KOPT-K1 (cell line): ENCODE measurements around the gene MAP1LC3B.

Source experiments
- H3K27ac ChIP-seq: fragments of 200-600 bp; sonication (generic); 2 replicates; pipeline ENCODE4 v1.5.1; 2016; ENCODE audit warnings: antibody characterized with exemption, mild to moderate bottlenecking, low read depth, low read length; ENCODE audit not compliant: poor library complexity, severe bottlenecking
- H3K36me3 ChIP-seq: fragments of 200-600 bp; sonication (generic); 2 replicates; pipeline ENCODE4 v1.5.1; 2017; ENCODE audit warnings: antibody characterized with exemption, mild to moderate bottlenecking, low read length, moderate library complexity; ENCODE audit not compliant: insufficient read depth
- H3K9me3 ChIP-seq: fragments of 200-600 bp; sonication (generic); 2 replicates; pipeline ENCODE4 v1.5.1; 2017; ENCODE audit warnings: antibody characterized with exemption, low read length, mild to moderate bottlenecking; ENCODE audit not compliant: insufficient read depth, poor library complexity, severe bottlenecking

The MAP1LC3B gene

DNA sequence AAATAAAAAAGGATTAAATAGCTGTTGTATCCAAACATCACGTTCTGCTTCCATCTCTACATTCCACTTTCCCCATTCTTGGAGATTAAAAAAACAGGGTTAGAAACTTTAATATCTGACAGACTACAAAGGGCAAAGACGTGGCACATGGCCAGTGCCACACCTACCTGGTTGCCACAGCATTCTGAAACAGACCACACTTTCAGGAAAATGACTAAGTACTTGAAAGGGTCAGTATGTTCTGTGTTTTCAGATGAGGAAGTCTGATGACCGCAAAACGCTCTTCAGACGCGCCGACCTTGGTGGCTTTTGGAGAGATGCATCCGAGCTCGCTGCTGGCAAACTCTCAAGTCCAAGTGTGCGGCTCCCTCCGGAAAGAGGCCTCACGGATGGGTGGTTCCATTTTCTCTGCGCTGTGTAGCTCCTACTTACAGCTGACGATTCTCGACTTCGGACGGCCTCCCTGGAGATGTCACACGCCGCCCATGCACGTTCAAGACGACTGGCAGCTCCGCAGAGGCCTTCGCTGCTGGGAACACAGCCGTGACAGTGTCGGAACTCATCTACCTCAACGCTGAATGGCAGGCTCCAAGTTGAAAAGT lies 15.5 kb downstream of the MAP1LC3B start:
- Histone ChIP-seq H3K27ac (no peak overlapping the region), H3K9me3 (no peaks in the 10 kb centered on the region), H3K36me3 (peaks cover 44% of the 10 kb centered on the region)

DNA sequence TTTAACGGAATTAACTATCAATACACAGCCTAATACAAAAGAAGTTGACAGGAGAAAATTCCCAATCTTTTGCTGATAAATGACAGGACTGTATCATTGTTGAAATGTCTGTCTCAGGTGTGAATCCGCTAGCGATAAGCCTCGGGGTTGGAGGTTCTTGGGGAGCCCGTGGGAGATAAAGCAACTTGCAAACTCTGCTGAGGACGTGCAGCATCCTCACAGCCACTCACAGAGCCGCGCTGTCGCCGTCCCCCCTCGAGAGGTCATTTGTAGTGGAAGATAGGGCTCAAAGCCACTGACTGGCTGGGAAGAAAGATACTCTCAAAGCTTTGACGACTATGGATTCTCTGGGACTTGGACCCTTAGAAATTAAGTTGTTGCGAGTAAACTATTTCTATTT lies 17.0 kb downstream of the MAP1LC3B start:
- Histone ChIP-seq H3K9me3 (no peaks in the 10 kb centered on the region), H3K27ac (no peak overlapping the region), H3K36me3 (peaks cover 32% of the 10 kb centered on the region)

DNA sequence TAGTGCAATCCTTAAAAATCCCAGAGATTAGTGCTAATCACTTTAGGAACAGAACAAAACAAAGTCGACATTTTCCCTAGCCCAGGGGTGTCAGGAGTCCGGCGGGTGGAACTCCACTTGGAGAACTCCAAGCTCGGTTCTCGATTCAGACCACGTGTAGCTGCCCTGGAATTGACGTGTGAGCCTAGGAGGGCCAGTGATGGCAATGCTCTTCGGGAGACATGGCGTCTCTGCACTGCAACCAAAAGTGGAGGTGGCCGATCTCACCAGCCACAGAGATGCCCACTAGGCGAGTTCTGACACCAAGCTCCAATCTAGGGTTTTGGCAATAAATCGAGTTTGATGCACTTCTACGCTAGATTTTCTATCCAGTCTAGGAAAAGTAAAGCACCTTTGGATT lies 17.6 kb downstream of the MAP1LC3B start:
- Histone ChIP-seq H3K27ac (no peak overlapping the region), H3K9me3 (no peaks in the 10 kb centered on the region), H3K36me3 (peaks cover 25% of the 10 kb centered on the region)

DNA sequence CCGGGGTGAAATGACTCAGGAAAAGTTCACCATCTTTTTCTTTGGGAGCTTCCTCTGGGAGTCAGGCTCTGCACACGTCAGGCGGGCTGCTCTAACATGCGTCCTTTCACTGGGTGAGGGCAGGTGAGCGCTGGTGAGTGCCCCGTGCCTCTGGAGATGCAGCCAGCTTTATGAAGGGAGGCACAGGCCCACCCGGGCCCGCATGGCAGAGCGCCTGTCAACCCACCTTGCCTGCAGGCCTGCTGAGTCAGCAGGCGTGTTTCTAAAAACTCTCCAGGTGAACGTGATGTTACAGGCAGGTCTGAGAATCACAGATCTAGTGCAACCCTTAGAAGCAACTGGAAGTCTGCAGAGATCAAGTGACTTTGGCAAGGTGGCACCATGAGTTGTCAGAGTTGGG lies 18.4 kb downstream of the MAP1LC3B start:
- Histone ChIP-seq H3K36me3 (peaks cover 18% of the 10 kb centered on the region; the same call in 1 of the 2 replicates), H3K9me3 (no peaks in the 10 kb centered on the region), H3K27ac (no peak overlapping the region)

DNA sequence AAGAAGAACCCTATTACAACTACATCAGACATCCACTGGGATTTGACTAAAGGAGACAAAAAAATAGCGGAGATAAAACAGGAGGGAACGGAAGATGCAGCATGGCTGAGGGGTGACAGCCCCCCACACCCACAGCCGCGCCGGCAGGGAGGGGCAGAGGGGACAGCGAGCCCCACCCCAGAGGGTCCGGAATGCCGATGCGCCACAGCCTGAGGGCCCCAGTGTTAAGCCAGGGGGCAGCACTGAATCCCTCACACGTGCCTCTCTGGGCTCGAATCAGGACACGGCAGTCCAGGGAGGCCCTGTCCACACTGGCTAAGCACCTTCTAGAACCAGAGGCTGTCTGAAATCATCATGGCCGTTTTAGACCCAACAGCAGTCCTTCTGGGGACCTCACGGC lies 18.8 kb downstream of the MAP1LC3B start:
- H3K27ac ChIP-seq: no peak overlapping the region
- no peaks in the 10 kb centered on the region for H3K9me3 ChIP-seq
- peaks cover 13% of the 10 kb centered on the region; the same call in 1 of the 2 replicates for H3K36me3 ChIP-seq

DNA sequence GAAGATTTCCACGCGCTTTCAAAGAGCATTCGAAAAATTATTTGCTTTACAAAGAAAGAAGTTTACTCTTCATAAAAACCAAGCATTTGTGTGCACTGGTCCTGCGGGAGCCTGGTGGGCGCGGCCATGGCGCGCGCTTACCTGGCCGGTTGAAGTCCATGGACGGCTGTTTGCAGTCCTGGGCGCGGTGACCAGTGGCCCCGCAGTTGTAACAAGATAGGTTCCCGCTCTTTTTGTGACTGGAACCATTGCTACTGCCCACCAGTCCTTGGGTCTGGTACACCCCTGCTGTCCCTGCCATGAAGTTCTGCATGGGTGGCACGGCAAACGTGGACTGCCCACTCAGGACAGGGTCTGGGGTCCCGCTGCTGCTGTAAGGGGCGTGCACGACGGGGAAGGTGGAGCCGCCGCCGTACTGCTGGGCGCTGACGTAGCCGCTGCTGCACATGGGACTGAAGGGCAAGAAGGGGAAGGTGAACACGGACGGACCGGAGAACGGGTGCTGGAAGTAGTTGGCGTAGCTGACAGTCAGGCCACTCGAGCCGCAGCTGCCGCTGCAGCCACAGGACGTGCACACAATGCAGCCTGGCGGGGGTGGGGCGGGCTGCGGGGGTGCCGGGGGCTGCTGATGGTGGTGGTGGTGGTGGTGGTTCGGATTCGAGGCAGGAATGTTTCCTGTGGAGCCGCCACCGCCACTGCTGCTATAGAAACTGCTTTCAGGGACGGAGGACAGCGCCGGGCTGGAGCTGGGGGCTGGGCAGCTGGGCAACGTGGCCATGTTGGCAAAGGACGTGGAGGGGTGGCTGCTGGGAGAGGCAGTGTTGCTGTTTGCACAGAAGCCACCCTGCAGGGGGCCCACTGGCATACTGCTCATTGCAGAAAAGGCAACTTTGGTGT lies 19.5 kb downstream of the MAP1LC3B start:
- H3K27ac ChIP-seq: no peak overlapping the region
- H3K36me3 ChIP-seq: peaks cover 10% of the 10 kb centered on the region; the same call in 1 of the 2 replicates
- no peaks in the 10 kb centered on the region for H3K9me3 ChIP-seq

DNA sequence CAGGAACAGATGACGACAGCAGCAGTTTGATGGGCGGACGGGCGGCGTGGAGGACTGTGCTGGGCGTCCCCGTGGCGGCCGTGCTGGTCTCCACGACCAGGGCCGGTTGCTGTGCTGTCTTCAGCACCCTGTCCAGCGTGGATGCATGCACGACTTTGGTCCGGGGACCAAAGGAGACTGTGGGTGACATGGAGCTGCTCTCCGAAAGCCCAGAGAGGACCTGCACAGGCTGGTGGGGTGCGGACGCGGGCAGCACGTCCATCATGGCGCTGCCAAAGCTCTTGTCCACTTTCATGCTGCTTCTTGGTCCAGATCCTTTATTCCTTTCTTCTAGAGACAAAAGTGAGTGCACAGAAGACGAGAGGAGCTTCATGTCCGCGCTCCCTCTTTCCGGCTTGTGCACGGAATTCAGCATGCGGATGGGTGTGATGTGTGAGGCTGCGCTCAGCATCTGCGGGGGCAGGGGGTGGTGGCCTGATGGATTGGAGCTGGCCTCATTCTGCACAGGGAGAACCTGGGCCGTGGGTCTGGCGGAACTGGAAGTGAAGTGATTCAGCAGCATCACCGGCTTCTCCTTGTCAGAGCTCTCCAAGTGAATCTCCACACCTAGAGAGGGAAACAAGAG lies 20.3 kb downstream of the MAP1LC3B start:
- peaks cover 8% of the 10 kb centered on the region; the same call in 1 of the 2 replicates for H3K36me3 ChIP-seq
- no peak overlapping the region for H3K27ac ChIP-seq
- H3K9me3 ChIP-seq: no peaks in the 10 kb centered on the region

DNA sequence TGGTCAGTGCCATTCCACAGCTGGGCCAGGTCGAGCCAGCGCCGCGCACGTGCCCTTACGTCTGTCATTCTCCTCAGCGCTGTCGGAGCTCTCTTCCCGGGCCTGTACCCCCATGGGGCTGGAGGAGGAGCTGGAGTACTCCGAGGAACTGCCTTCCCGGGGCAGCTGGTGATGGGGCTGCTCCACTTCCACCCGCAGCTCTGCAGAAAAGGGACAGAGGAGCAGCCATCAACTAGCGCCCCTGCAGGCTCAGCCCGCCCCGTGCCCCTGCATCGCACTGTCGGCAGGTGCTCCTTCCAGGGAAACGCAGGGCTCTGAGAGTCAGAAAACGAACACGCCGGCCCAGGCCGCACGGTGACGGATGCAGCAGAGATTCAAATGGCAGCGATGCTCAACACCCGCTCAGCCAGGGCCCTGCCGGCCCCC lies 20.9 kb downstream of the MAP1LC3B start:
- no peak overlapping the region for H3K27ac ChIP-seq
- no peaks in the 10 kb centered on the region for H3K9me3 ChIP-seq
- peaks cover 8% of the 10 kb centered on the region; the same call in 1 of the 2 replicates for H3K36me3 ChIP-seq

DNA sequence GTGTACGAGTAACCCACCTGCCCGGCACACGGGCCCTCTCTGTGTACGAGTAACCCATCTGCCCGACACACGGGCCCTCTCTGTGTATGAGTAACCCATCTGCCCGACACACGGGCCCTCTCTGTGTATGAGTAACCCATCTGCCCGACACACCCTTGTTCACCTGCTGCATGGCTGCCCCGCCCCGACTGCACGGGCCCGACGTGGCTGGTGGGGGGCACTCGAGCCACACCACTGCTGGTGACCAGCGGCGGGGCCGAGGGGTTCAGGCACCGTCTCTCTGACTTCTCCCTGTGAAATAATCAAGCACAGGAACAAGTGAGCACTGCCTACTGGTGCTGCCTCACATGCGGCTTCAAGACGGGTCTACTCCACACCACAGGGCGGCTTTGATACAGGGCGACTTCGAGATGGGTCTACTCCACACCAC lies 22.1 kb downstream of the MAP1LC3B start:
- peaks cover 8% of the 10 kb centered on the region; the same call in 1 of the 2 replicates for H3K36me3 ChIP-seq

DNA sequence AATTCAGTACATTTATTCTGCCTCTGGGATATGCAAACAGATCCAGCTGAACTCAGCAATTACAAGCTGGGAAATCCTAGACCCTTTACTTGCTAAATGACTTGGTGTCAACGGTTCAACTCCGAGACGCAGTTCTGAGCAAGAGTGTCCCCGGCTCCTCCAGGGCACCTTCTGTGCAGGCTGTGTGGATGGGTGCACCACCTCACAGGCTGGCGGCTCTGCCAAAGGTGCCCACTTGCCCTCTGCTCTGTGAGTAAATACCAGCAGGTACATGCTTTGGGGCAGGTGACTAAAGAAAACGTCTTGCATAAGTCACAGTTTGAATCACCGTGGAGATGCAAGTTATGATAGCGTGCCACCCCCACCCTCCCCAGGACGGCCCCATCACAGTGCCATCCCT lies 23.3 kb downstream of the MAP1LC3B start:
- Histone ChIP-seq H3K9me3 (no peaks in the 10 kb centered on the region), H3K36me3 (peaks cover 8% of the 10 kb centered on the region; the same call in 1 of the 2 replicates), H3K27ac (no peak overlapping the region)

More for the DNA sequence above, 22.1 kb downstream of the MAP1LC3B start:
- H3K9me3 ChIP-seq: no peaks in the 10 kb centered on the region
- H3K27ac ChIP-seq: no peak overlapping the region

DNA sequence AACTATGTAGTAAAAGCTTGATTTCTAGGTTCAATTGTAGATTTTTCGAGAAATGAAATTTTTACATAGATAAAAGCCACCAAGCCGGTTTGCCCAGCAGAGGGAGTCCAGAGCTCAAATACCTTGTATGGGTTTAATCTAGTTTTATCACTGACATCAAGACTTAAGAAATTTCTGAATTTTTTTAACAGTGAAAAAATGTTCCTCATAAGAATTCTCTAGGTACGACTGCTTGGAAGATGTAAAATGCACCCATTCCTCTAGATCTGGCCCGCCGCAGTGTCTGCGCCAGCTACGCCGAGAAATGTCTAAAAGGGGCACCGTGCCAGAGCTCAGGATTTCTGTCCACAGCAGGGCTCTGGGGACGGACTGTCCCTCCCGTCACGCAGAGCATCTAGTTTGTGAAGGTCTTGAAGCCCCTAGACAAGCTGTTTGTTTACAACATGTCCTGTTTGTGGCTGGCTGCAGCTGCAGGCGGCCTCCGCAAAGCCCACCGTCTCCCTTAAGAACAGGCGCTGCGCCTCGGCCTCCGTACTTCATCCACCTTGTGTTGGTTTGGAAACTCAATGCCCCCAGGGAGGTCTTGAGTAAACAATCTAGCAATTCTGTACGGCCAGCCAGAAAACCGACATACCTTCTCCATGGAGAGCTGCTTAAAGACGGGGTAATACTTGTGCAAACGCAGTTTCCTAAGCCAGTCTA lies 24.8 kb downstream of the MAP1LC3B start:
- peaks cover 8% of the 10 kb centered on the region; the same call in 1 of the 2 replicates for H3K36me3 ChIP-seq

DNA sequence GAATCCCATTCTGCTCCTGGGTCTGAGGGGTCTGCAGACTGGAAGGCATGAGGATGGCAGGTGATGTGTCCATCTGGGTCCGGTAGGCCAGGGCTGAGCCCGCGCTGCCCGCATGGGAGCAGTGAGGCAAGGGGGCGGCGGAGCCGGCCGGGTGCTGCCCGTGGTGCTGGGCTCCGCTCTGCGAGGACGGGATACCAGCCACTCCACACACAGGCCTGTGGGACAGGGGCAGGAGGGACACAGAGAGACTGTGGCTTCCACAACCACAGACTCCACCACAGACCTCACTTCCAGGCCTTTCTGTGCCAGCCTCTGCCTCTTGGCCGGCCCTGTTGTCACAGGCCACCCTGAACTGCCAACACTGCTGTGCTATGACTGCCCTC lies 25.4 kb downstream of the MAP1LC3B start:
- no peak overlapping the region for H3K27ac ChIP-seq
- H3K36me3 ChIP-seq: peaks cover 3% of the 10 kb centered on the region; the same call in 1 of the 2 replicates
- no peaks in the 10 kb centered on the region for H3K9me3 ChIP-seq

More for the DNA sequence above, 24.8 kb downstream of the MAP1LC3B start:
- no peaks in the 10 kb centered on the region for H3K9me3 ChIP-seq
- H3K27ac ChIP-seq: no peak overlapping the region

DNA sequence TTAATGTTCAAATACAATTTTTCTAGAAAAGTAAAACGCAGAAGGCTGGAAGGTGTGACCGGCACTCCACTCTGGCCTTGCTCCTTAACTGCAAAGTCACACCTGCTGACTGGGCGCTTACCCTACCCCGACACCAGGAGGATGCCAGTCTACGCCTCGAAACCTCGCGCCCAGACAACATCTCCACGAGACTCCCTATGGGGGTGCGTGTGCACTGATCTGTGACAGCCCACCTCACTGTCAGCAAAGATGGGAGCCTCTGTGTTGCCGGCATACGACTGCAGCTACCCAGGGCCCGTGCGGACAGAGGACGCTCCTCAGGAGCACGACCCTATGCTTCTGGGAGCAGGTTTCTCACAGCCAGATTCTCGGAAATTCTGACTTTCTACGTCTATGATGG lies 26.1 kb downstream of the MAP1LC3B start:
- Histone ChIP-seq H3K27ac (no peak overlapping the region), H3K36me3 (no peaks in the 10 kb centered on the region), H3K9me3 (no peaks in the 10 kb centered on the region)

DNA sequence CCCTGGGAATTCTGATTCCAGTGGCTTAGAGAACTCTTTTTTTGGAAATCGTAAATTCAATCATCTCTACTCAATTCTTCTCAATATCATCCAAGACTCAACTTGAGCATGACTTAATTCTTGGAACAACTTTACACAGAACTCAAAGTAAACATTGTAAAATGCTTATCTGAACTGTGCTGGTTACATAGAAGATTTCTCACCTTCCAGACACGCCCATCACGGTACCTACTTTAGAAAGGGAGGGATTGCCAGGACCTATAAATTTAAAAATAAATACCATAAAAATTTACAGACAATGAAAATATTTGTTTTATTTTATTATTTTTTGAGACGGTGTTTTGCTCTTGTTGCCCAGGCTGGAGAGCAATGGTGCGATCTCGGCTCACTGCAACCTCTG lies 26.5 kb downstream of the MAP1LC3B start:
- H3K27ac ChIP-seq: no peak overlapping the region
- H3K36me3 ChIP-seq: no peaks in the 10 kb centered on the region
- H3K9me3 ChIP-seq: no peaks in the 10 kb centered on the region
